Measurements from ENCODE around the gene CYP3A5. TPM values are rescaled to one million over a fixed set of nuclear protein-coding genes. Genes with fewer than 3 reads are reported as not detected.
A peak's percentile ranks its signal among the peaks of the same experiment; 100 is the strongest.

The CYP3A5 gene
- total and polyA plus RNA-seq, 9 of the 15 experiments (the other 6 are each of a cell fraction or from before 2014, with no cell fraction given) = 0.73 to 2.8 (median 1.5) TPM

DNA sequence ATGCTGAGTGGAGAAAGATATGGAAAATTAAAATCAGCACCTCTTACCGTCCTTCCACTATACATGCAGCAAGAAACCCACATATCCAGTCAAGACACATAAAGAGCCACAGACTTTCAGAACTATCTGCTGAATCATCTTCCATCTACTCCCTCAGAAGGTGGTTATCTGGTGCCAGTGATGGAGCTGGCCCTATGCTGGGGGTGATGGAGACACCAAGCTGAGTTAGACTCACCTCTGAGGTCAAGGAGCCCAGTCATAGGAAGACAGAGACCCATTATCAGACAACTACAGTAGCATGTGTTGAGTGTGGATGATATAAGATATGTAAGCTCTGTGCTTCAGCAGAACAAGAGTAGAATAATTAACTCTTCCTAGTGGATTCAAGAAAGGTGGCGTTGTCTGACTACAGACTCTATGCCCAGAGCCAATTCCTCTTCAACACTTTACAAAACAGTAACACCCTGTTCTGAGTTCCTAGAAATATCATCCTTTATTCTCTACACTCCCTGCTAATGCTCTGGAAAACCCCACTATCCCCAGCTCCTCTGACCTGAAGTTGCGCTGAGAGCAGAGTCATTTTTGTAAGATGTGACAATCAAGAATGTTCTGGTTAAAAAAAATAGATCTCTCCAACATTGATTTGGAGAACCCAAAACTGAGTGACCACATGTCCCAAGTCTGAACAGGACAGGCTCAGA is 14.3 kb downstream of the CYP3A5 start (continued):
- TF ChIP-seq, protein P1, sequence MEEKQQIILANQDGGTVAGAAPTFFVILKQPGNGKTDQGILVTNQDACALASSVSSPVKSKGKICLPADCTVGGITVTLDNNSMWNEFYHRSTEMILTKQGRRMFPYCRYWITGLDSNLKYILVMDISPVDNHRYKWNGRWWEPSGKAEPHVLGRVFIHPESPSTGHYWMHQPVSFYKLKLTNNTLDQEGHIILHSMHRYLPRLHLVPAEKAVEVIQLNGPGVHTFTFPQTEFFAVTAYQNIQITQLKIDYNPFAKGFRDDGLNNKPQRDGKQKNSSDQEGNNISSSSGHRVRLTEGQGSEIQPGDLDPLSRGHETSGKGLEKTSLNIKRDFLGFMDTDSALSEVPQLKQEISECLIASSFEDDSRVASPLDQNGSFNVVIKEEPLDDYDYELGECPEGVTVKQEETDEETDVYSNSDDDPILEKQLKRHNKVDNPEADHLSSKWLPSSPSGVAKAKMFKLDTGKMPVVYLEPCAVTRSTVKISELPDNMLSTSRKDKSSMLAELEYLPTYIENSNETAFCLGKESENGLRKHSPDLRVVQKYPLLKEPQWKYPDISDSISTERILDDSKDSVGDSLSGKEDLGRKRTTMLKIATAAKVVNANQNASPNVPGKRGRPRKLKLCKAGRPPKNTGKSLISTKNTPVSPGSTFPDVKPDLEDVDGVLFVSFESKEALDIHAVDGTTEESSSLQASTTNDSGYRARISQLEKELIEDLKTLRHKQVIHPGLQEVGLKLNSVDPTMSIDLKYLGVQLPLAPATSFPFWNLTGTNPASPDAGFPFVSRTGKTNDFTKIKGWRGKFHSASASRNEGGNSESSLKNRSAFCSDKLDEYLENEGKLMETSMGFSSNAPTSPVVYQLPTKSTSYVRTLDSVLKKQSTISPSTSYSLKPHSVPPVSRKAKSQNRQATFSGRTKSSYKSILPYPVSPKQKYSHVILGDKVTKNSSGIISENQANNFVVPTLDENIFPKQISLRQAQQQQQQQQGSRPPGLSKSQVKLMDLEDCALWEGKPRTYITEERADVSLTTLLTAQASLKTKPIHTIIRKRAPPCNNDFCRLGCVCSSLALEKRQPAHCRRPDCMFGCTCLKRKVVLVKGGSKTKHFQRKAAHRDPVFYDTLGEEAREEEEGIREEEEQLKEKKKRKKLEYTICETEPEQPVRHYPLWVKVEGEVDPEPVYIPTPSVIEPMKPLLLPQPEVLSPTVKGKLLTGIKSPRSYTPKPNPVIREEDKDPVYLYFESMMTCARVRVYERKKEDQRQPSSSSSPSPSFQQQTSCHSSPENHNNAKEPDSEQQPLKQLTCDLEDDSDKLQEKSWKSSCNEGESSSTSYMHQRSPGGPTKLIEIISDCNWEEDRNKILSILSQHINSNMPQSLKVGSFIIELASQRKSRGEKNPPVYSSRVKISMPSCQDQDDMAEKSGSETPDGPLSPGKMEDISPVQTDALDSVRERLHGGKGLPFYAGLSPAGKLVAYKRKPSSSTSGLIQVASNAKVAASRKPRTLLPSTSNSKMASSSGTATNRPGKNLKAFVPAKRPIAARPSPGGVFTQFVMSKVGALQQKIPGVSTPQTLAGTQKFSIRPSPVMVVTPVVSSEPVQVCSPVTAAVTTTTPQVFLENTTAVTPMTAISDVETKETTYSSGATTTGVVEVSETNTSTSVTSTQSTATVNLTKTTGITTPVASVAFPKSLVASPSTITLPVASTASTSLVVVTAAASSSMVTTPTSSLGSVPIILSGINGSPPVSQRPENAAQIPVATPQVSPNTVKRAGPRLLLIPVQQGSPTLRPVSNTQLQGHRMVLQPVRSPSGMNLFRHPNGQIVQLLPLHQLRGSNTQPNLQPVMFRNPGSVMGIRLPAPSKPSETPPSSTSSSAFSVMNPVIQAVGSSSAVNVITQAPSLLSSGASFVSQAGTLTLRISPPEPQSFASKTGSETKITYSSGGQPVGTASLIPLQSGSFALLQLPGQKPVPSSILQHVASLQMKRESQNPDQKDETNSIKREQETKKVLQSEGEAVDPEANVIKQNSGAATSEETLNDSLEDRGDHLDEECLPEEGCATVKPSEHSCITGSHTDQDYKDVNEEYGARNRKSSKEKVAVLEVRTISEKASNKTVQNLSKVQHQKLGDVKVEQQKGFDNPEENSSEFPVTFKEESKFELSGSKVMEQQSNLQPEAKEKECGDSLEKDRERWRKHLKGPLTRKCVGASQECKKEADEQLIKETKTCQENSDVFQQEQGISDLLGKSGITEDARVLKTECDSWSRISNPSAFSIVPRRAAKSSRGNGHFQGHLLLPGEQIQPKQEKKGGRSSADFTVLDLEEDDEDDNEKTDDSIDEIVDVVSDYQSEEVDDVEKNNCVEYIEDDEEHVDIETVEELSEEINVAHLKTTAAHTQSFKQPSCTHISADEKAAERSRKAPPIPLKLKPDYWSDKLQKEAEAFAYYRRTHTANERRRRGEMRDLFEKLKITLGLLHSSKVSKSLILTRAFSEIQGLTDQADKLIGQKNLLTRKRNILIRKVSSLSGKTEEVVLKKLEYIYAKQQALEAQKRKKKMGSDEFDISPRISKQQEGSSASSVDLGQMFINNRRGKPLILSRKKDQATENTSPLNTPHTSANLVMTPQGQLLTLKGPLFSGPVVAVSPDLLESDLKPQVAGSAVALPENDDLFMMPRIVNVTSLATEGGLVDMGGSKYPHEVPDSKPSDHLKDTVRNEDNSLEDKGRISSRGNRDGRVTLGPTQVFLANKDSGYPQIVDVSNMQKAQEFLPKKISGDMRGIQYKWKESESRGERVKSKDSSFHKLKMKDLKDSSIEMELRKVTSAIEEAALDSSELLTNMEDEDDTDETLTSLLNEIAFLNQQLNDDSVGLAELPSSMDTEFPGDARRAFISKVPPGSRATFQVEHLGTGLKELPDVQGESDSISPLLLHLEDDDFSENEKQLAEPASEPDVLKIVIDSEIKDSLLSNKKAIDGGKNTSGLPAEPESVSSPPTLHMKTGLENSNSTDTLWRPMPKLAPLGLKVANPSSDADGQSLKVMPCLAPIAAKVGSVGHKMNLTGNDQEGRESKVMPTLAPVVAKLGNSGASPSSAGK (IDR thresholded peaks at IDR 0.05) = peak; percentile 47; the same call in 1 of the 2 replicates
- TF ChIP-seq KAT8 (IDR thresholded peaks at IDR 0.05; ENCODE audit: low read depth) (no peak), GTF2A2 (tag; IDR thresholded peaks at IDR 0.05) (no peak), ERF (CRISPR knock-in tag; IDR thresholded peaks at IDR 0.05) (no peak), CHD4 (IDR thresholded peaks at IDR 0.05; ENCODE audit: insufficient read depth, insufficient replicate concordance, low read depth, low read length, poor library complexity, severe bottlenecking) (no peak), NCOA1 (IDR thresholded peaks at IDR 0.05; ENCODE audit: low read depth) (peak; percentile 88; the same call in 1 of the 2 replicates), SLC30A9 (CRISPR knock-in tag; IDR thresholded peaks at IDR 0.05) (no peak), ZNF431 (CRISPR knock-in tag; IDR thresholded peaks at IDR 0.05) (no peak), GATA2 (CRISPR knock-in tag; IDR thresholded peaks at IDR 0.05) (peak; percentile 98), STAT5A (IDR thresholded peaks at IDR 0.05; ENCODE audit: borderline replicate concordance, low read length) (peak; percentile 95), TEAD1 (CRISPR knock-in tag; IDR thresholded peaks at IDR 0.05) (peak in 1 of 2 experiments; percentile 66; a peak in 1 of 4 replicates)
- TF ChIP-seq, protein P2, sequence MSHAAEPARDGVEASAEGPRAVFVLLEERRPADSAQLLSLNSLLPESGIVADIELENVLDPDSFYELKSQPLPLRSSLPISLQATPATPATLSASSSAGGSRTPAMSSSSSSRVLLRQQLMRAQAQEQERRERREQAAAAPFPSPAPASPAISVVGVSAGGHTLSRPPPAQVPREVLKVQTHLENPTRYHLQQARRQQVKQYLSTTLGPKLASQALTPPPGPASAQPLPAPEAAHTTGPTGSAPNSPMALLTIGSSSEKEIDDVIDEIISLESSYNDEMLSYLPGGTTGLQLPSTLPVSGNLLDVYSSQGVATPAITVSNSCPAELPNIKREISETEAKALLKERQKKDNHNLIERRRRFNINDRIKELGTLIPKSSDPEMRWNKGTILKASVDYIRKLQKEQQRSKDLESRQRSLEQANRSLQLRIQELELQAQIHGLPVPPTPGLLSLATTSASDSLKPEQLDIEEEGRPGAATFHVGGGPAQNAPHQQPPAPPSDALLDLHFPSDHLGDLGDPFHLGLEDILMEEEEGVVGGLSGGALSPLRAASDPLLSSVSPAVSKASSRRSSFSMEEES (CRISPR knock-in tag; IDR thresholded peaks at IDR 0.05) = no peak

All from K562 (cell line).